NOMO-1 treated with DMSO at 0.1 percent for 48 hours (cell line): ENCODE data around the gene CYB5R4.
"Not testable (repeated sequence)": the region's sequence is repeated elsewhere in the genome, so short reads cannot be mapped to it uniquely, and the experiment has no call there.

ENCODE experiments used
- DNase-seq: peaks from one replicate; lab custom pipeline; 2025; ENCODE audit not compliant: unreplicated experiment; lab: John Stamatoyannopoulos, UW

CYB5R4 gene

DNA sequence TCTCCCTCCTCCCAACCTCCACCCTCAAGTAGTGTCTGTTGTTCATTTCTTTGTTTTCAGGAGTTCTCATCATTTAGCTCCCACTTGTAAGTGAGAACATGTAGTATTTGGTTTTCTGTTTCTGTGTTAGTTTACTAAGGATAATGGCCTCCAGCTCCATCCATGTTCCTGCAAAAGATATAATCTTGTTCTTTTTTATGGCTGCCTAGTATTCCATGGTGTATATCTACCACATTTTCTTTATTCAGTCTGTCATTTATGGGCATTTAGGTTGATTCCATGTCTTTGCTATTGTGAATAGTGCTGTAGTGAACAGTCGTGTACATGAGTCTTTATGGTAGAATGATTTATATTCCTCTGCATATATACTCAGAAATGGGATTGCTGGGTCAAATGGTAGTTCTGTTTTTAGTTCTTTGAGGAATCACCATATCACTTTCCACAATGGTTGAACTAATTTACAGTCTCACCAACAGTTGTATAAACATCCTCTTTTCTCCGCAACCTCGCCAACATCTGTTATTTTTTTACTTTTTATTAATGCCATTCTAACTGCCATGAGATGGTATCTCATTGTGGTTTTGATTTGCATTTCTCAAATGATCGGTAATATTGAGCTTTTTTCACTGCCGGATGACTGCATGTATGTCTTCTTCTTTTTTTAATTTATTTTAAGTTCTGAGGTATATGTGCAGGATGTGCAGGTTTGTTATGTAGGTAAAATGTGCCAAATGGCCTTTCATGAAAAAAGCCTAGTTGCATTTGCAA, 48.3 kb downstream of the CYB5R4 start:
- DNase-seq: not testable (repeated sequence)

- no peak for DNase-seq
Measured at GRCh38 chr6:83908813-83909212, 49.3 kb downstream of the CYB5R4 start.

- no peak for DNase-seq
Measured at GRCh38 chr6:83911278-83911677, 51.8 kb downstream of the CYB5R4 start.

- DNase-seq: no peak
Measured at GRCh38 chr6:83914953-83915352, 55.5 kb downstream of the CYB5R4 start.

DNA sequence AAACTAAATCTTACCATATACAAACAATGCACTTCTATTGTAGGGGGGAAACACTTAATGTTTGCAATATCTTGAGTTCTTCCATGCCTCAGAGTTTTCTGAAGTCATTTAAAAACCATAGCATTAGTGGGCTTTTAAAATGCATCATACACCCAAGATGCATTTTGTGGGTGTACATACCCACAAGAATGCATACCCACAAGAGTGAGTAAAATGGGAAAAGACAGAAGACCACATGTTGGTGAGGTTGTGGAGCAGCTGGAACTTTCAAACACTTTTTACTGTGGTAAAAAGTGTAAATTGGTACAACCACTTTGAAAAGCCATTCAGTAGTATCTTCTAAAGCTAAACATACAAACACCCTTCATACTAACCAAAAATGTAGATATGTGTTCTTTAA, 57.5 kb downstream of the CYB5R4 start:
- no peak for DNase-seq

- DNase-seq: no peak
Measured at GRCh38 chr6:83920017-83920416, 60.5 kb downstream of the CYB5R4 start.

GRCh38 chr6:83921315-83921714, 61.8 kb downstream of the CYB5R4 start:
- DNase-seq: no peak

DNA sequence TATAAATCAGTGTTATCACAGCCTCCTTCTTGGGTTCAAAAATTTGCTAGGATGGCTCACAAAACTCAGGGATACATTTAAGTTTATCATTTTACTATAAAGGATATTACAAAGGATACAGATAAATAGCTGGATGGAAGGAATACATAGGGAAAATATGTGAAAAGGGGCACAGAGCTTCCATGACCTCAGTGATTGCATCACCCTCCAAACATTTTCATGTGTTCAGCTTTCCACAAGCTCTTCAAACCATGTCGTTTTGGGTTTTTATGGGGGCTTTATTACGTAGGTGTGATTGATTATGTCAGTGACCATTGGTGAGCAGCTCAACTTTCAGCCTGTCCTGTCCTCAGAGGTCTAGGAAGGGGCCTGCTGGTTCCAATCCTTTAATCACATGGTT, 68.0 kb downstream of the CYB5R4 start:
- DNase-seq: no peak

DNA sequence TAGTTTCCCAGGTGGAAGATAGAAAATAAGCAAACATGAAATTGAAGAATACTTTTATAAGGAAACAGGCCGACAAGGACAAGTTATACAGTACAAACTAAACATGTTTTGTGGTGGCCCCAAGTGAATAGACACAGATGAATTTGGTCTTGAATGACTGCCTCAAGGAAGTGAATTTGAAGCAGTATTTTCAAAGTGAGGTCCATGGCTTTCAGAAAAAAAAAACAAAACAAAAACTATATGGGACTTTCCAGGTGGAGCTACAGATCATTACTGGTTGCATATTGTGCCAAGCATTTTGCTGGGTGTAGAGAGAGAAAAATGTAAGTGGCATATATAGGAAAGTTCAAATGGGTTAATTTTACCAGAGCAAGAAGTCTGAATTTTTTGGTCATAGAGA, 68.8 kb downstream of the CYB5R4 start:
- no peak for DNase-seq

DNA sequence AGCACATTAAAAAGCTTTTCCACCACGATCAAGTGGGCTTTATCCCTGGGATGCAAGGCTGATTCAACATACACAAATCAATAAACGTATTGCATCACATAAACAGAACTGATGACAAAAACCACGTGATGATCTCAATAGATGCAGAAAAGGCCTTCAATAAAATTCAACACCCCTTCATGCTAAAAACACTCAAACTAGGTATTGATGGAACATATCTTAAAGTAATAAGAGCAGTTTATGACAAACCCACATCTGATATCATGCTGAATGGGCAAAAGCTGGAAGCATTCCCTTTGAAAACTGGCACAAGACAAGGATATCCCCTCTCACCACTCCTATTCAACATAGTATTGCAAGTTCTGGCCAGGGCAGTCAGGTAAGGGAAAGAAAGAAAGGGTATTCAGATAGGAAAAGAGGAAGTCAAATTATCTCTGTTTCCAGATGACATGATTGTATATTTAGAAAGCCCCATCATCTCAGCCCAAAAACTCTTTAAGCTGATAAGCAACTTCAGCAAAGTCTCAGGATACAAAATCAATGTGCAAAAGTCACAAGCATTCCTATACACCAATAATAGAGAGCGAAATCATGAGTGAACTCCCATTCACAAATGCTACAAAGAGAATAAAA, 86.8 kb downstream of the CYB5R4 start:
- DNase-seq: not testable (repeated sequence)

DNA sequence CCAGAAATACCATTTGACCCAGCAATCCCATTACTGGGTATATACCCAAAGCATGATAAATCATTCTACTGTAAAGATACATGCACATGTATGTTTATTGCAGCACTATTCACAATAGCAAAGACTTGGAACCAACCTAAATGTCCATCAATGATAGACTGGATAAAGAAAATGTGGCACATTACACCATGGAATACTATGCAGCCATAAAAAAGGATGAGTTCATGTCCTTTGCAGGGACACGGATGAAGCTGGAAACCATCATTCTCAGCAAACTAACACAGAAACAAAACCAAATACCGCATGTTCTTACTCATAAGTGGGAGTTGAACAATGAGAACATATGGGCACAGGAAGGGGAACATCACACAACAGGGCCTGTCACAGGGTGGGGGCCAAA, 88.5 kb downstream of the CYB5R4 start:
- DNase-seq: not testable (repeated sequence)

- no peak for DNase-seq
Measured at GRCh38 chr6:83948851-83949250, 89.4 kb downstream of the CYB5R4 start.

DNA sequence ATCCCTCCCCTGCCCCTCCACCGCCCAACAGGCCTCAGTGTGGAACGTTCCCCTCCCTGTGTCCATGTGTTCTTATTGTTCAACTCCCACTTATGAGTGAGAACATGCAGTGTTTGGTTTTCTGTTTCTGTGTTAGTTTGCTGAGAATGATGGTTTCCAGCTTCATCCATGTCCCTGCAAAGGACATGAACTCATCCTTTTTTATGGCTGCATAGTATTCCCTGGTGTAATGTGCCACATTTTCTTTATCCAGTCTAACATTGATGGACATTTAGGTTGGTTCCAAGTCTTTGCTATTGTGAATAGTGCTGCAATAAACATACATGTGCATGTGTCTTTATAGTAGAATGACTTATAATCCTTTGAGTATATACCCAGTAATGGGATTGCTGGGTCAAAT, 91.9 kb downstream of the CYB5R4 start:
- DNase-seq: not testable (repeated sequence)

DNA sequence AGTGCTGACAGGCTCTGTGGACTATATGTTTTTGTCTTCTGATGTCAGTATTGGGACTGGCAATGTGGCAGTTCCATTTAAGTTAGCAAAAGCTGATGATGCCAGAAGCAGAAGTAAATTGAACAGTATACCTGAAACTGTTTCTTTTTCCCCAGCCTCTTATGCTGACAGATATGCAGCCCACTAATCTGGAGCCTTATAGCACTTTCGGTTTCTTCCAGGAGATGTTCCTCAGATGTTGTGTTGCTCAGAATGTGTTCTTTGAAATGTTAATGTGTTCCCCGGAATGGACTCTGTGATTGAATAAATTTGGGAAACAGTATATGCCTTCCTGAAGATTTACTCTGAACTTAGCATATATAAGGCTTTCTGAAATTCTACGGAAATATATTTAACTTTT, 93.3 kb downstream of the CYB5R4 start:
- no peak for DNase-seq

GRCh38 chr6:83954371-83954770, 94.9 kb downstream of the CYB5R4 start:
- DNase-seq: no peak

DNA sequence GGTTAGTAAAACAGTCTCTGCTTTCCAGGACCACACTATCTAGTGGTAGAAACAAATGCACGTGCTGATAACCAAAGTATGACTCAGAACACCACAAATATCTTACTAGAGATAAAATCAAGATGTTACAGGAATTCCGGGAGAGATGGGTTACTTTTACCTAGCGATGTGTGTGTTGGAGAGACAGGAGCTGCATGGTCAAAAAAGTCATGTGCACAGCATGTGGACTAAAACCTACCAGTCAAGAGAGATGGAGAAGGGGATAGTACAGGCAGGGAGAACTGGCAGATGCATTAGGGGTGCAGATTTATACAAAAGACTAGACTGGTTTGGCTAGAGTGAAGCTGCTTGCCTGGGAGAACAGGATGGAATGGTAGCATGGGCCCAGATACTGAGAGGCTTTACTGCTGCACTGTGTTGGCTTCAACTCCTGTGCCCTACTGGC, 98.8 kb downstream of the CYB5R4 start:
- no peak for DNase-seq

- DNase-seq: no peak
Measured at GRCh38 chr6:83960664-83961063, 101.2 kb downstream of the CYB5R4 start.

DNA sequence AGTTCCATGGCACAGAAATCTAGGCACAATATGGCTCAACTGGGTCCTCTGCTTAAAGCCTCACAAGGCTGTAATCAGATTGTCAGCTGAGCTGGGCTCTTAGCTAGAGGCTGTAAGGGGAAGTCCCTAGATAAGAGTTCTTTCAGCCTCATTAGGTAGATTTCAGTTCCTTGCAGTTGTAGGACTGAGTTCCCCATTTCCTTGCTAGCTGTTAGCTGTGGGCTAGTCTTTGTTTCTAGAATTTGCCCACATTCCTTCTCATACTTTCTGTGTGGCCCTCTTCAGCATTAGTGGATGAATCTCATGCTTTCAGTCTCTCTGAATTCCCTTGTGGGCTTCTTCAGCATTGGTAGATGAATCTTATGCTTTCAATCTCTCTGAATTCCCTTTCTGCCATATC, 103.1 kb downstream of the CYB5R4 start:
- peak; percentile 33 for DNase-seq

- DNase-seq: no peak
Measured at GRCh38 chr6:83966539-83966938, 107.0 kb downstream of the CYB5R4 start.

- DNase-seq: no peak
Measured at GRCh38 chr6:83970582-83970981, 111.1 kb downstream of the CYB5R4 start.

GRCh38 chr6:83974409-83975050, 115.0 kb downstream of the CYB5R4 start:
- no peak for DNase-seq
